Esophagus squamous epithelium (tissue), 5 donors: Measurements from ENCODE around the gene RALGAPA1. TPM values are rescaled to one million over a fixed set of nuclear protein-coding genes. Genes with fewer than 3 reads are reported as not detected.
"Not testable (repeated sequence)": the region's sequence is repeated elsewhere in the genome, so short reads cannot be mapped to it uniquely, and the experiment has no call there.

ENCODE experiments used
- DNase-seq: peaks from one replicate; lab custom pipeline; 2025; lab: John Stamatoyannopoulos, UW
- H3K27ac ChIP-seq, 4 donors: fragments of 200-600 bp; sonication (generic); one replicate each; pipeline ENCODE4 v1.5.1; 2016 to 2019; ENCODE audit warnings: mild to moderate bottlenecking in 1 of 4
- H3K27me3 ChIP-seq, 4 donors: fragments of 200-600 bp; sonication (generic); 1 replicate in 3 of 4; 2 replicates in 1 of 4; pipeline versions ENCODE4 v1.5.1 to v1.6.0; 2017 to 2021; ENCODE audit warnings: antibody characterized with exemption in 1 of 4
- H3K36me3 ChIP-seq, 3 donors: fragments of 200-600 bp; sonication (generic); one replicate each; pipeline ENCODE4 v1.5.1; 2016 to 2019
- H3K4me1 ChIP-seq, 3 donors: fragments of 200-600 bp; sonication (generic); one replicate each; pipeline ENCODE4 v1.5.1; 2017 to 2019
- H3K4me3 ChIP-seq, 4 donors: fragments of 200-600 bp; sonication (generic); 1 replicate in 3 of 4; 2 replicates in 1 of 4; pipeline ENCODE4 v1.5.1; 2016 to 2019; ENCODE audit warnings: mild to moderate bottlenecking in 2 of 4, moderate library complexity in 1 of 4
- H3K9me3 ChIP-seq, 3 donors: fragments of 200-600 bp; sonication (generic); one replicate each; pipeline ENCODE4 v1.5.1; 2016 to 2019
- POLR2A ChIP-seq, 4 donors: fragments of 450-650 bp; IDR thresholded peaks; one replicate each; pipeline ENCODE4 v1.6.1; 2017; ENCODE audit warnings: antibody characterized with exemption in 4 of 4, mild to moderate bottlenecking in 4 of 4, moderate library complexity in 3 of 4
- WGBS, 2 donors: methylation state at CpG; one replicate each; pipeline ENCODE4 v1.1.5; 2018; 5-methylcytosine and 5-hydroxymethylcytosine counted together
- intact Hi-C: fragments of 100-400 bp; cut with DNase I; formaldehyde crosslinking; loops from one replicate; pipeline ENCODE4 v1.15.0; 2022
- total RNA-seq, 4 donors: library from RNA; depleted of rRNA; stranded (reverse); fragments of >200 nt; gene quantifications; one replicate each; pipeline ENCODE4 v1.1.0, GENCODE V29; 2016
- TF ChIP-seq, protein P1 (sequence below), 6 experiments: fragments of 450-650 bp in 4 of 6; fragments of 200-600 bp in 2 of 6; sonication (generic) in 2 of 6; IDR thresholded peaks; one replicate each; pipeline ENCODE4 v1.5.1; 2016 to 2019; ENCODE audit warnings: antibody characterized with exemption in 6 of 6, mild to moderate bottlenecking in 4 of 6, moderate library complexity in 4 of 6
- donor health status: DM: yes; HTN: yes; CAD: no.

The RALGAPA1 gene
- total RNA-seq, 4 donors from 2014 or later = 22.5 to 78.6 (median 39.8) TPM

DNA sequence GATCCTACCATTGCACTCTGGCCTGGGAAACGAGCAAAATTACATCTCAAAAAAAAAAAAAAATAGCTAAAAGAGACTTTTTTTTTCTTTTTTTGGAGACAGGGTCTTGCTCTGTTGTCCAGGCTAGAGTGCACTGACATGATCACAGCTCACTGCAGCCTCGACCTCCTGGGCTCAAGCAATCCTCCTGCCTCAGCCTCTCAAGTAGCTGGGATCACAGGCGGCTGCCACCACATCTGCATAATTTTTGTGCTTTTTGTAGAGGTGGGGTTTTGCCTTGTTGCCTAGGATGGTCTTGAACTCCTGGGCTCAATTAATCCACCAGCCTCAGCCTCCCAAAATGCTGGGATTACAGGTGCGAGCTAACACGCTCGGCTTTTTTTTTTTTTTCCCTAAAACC lies 11.3 kb downstream of the RALGAPA1 start:
- no peak for DNase-seq
- 77 to 81% methylated on average over 6 of the region's 6 CpGs for WGBS, 2 donors
- no peak overlapping the region for H3K4me3 ChIP-seq
- no peak overlapping the region for H3K27ac ChIP-seq
- H3K9me3 ChIP-seq = no peaks in the 10 kb centered on the region
- TF ChIP-seq, protein P1, sequence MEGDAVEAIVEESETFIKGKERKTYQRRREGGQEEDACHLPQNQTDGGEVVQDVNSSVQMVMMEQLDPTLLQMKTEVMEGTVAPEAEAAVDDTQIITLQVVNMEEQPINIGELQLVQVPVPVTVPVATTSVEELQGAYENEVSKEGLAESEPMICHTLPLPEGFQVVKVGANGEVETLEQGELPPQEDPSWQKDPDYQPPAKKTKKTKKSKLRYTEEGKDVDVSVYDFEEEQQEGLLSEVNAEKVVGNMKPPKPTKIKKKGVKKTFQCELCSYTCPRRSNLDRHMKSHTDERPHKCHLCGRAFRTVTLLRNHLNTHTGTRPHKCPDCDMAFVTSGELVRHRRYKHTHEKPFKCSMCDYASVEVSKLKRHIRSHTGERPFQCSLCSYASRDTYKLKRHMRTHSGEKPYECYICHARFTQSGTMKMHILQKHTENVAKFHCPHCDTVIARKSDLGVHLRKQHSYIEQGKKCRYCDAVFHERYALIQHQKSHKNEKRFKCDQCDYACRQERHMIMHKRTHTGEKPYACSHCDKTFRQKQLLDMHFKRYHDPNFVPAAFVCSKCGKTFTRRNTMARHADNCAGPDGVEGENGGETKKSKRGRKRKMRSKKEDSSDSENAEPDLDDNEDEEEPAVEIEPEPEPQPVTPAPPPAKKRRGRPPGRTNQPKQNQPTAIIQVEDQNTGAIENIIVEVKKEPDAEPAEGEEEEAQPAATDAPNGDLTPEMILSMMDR (IDR thresholded peaks at IDR 0.05) = no peak
- no peak for TF ChIP-seq POLR2A (IDR thresholded peaks at IDR 0.05)
- H3K27me3 ChIP-seq = no peaks in the 10 kb centered on the region
- peaks cover 0 to 13% (median 1%) of the 10 kb centered on the region in 3 donors for H3K4me1 ChIP-seq
- H3K36me3 ChIP-seq = peaks cover 0 to 5% (median 0%) of the 10 kb centered on the region in 3 donors
- intact Hi-C loops = no loop called here

DNA sequence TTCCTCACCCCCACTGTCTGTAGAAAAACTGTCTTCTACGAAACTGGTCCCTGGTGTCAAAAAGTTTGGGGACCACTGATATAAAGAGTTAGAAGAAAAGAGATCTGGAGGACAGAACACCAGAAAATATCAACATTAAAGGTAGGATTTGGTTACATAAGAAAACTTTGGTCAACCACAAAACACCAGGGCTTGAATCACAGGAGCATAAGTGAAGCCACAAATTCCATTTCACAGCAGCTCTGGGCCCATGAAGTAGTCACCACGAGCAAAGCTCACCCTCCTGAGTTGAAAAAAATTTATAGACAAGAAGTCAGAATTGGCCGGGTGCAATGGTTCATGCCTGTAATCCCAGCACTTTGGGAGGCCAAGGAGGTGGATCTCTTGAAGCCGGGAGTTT lies 19.4 kb downstream of the RALGAPA1 start:
- Histone ChIP-seq H3K9me3 (no peaks in the 10 kb centered on the region), H3K27me3 (no peaks in the 10 kb centered on the region), H3K27ac (no peak overlapping the region), H3K4me3 (no peak overlapping the region), H3K4me1 (no peaks in the 10 kb centered on the region), H3K36me3 (no peaks in the 10 kb centered on the region)
- intact Hi-C loops = no loop called here
- 88% methylated on average over 4 of the region's 4 CpGs for WGBS, 2 donors
- DNase-seq = no peak
- TF ChIP-seq, protein P1 (IDR thresholded peaks at IDR 0.05) = no peak
- TF ChIP-seq POLR2A (IDR thresholded peaks at IDR 0.05) = no peak

DNA sequence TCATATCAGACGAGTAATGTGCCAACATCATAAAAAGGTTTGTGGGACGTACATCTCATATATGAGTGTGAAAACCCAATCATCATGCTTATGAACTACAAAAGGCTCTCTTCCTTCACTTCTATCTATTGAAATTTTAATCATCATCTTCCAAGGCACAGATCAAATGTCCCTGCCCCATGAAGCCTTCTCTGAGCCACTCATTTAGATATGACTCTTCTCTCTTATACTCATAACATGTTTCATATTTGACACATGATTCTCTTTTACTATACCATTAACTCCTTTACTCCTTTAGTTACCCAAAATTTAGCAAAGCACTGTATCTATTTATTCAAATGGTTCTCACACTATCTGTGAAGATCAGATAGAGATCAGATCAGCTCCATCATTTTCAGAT lies 22.2 kb downstream of the RALGAPA1 start:
- Histone ChIP-seq H3K27ac (no peak overlapping the region), H3K4me3 (no peak overlapping the region), H3K27me3 (no peaks in the 10 kb centered on the region), H3K36me3 (no peaks in the 10 kb centered on the region), H3K9me3 (peaks cover 0 to 5% (median 0%) of the 10 kb centered on the region in 3 donors), H3K4me1 (no peaks in the 10 kb centered on the region)
- no peak for TF ChIP-seq POLR2A (IDR thresholded peaks at IDR 0.05)
- TF ChIP-seq, protein P1 (IDR thresholded peaks at IDR 0.05) = no peak
- no peak for DNase-seq
- intact Hi-C loops = no loop called here
- WGBS, 2 donors = 81 to 86% methylated on average over 2 of the region's 2 CpGs

DNA sequence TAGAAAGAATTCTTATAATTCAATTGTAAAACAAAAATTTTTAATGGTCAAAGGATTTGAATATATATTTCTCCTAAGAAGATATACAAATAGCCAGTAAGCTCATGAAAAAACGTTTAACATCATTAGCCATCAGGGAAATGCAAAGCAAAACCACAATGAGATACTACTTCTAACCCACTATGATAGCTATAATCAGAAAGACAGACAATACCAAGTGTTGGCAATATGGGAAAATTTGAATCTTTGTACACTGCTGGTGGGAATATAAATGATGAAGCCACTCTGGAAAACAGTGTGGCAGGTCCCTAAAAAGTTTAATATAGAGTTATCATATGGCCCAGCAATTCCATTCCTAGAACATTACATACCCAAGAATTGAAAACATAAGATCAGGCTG lies 25.4 kb downstream of the RALGAPA1 start:
- Histone ChIP-seq H3K4me1 (no peaks in the 10 kb centered on the region), H3K9me3 (peaks cover 0 to 26% (median 0%) of the 10 kb centered on the region in 3 donors), H3K27me3 (no peaks in the 10 kb centered on the region), H3K4me3 (no peak overlapping the region), H3K27ac (no peak overlapping the region), H3K36me3 (no peaks in the 10 kb centered on the region)
- 33 to 55% methylated on average over 1 of the region's 1 CpG for WGBS, 2 donors
- TF ChIP-seq, protein P1 (IDR thresholded peaks at IDR 0.05) = no peak
- no peak for TF ChIP-seq POLR2A (IDR thresholded peaks at IDR 0.05)
- intact Hi-C loops = no loop called here
- DNase-seq = no peak

DNA sequence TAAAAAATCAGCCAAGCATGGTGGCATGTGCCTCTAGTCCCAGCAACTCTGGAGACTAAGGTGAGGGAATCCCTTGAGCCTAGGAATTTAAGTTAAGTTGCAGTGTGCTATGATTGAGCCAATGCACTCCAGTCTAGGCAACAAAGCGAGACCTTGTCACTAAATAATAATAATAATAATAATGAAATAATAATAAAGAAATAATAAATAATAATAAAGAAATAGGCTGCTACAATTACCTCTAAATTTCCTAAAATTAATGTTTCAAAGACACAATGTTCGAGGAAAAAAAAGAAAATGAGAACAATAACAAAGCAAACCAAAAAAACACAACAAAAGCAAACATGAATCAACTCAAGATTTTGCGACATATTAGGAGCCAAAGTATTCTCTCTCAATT lies 29.7 kb downstream of the RALGAPA1 start:
- H3K4me1 ChIP-seq = no peaks in the 10 kb centered on the region
- H3K27me3 ChIP-seq = no peaks in the 10 kb centered on the region
- no peak for DNase-seq
- no peaks in the 10 kb centered on the region for H3K36me3 ChIP-seq
- H3K9me3 ChIP-seq = peaks cover 0 to 26% (median 0%) of the 10 kb centered on the region in 3 donors
- intact Hi-C loops = no loop called here
- no peak overlapping the region for H3K27ac ChIP-seq
- no peak for TF ChIP-seq POLR2A (IDR thresholded peaks at IDR 0.05)
- TF ChIP-seq, protein P1 (IDR thresholded peaks at IDR 0.05) = no peak
- H3K4me3 ChIP-seq = no peak overlapping the region
- 89 to 96% methylated on average over 3 of the region's 3 CpGs for WGBS, 2 donors

DNA sequence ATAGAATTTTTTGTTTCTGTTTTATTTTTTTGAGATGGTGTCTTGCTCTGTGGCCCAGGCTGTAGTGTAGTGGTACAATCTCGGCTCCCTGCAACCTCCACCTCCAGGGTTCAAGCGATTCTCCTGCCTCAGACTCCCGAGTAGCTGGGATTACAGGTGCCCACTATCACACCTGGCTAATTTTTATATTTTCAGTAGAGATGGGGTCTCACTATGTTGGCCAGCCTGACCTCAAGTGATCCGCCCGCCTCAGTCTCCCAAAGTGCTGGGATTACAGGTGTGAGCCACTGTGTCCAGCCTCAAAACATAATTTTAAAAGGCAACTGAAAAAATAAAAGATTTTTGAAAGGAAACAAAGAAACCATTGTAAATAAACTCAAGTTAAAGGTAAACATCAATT lies 31.5 kb downstream of the RALGAPA1 start:
- H3K4me1 ChIP-seq, H3K36me3 ChIP-seq, intact Hi-C loops, H3K27ac ChIP-seq, H3K4me3 ChIP-seq, H3K27me3 ChIP-seq, DNase-seq: not testable (repeated sequence)
- 96 to 99% methylated on average over 5 of the region's 5 CpGs for WGBS, 2 donors
- peaks cover 0 to 26% (median 0%) of the 10 kb centered on the region in 3 donors for H3K9me3 ChIP-seq
